Liver (tissue), 3 donors: ENCODE data around the gene ALK.

Experiments
- FOXA1 ChIP-seq: IDR thresholded peaks from 2 replicates; pipeline ENCODE4 v1.6.1; 2016; ENCODE audit warnings: antibody characterized with exemption
- REST ChIP-seq: IDR thresholded peaks from 2 replicates; pipeline ENCODE4 v1.6.1; 2016; ENCODE audit warnings: antibody characterized with exemption, mild to moderate bottlenecking
- SP1 ChIP-seq: IDR thresholded peaks from 2 replicates; pipeline ENCODE4 v1.6.1; 2018; ENCODE audit warnings: antibody characterized with exemption, mild to moderate bottlenecking
- TAF1 ChIP-seq: conservative IDR thresholded peaks from 2 replicates; pipeline ENCODE4 v1.6.1; 2016; ENCODE audit warnings: antibody characterized with exemption, mild to moderate bottlenecking
- TF ChIP-seq, protein P1 (sequence below): fragments of 150-350 bp; IDR thresholded peaks from 2 replicates; pipeline ENCODE4 v1.5.1; 2017; ENCODE audit warnings: improper control_type of control experiment, low read depth, low read length; ENCODE audit not compliant: missing input control
- TF ChIP-seq, protein P2 (sequence below): IDR thresholded peaks from 2 replicates; pipeline ENCODE4 v1.6.1; 2016; ENCODE audit warnings: antibody characterized with exemption
- TF ChIP-seq, protein P3 (sequence below): IDR thresholded peaks from 2 replicates; pipeline ENCODE4 v1.6.1; 2016; ENCODE audit warnings: antibody characterized with exemption
- donor health status: healthy.
- donor health status: healthy.

GRCh38 chr2:29224693-29225551 lies 696.5 kb downstream of the ALK start:
- TF ChIP-seq SP1 (no peak), TAF1 (no peak), REST (no peak), FOXA1 (no peak)
- TF ChIP-seq, protein P1, sequence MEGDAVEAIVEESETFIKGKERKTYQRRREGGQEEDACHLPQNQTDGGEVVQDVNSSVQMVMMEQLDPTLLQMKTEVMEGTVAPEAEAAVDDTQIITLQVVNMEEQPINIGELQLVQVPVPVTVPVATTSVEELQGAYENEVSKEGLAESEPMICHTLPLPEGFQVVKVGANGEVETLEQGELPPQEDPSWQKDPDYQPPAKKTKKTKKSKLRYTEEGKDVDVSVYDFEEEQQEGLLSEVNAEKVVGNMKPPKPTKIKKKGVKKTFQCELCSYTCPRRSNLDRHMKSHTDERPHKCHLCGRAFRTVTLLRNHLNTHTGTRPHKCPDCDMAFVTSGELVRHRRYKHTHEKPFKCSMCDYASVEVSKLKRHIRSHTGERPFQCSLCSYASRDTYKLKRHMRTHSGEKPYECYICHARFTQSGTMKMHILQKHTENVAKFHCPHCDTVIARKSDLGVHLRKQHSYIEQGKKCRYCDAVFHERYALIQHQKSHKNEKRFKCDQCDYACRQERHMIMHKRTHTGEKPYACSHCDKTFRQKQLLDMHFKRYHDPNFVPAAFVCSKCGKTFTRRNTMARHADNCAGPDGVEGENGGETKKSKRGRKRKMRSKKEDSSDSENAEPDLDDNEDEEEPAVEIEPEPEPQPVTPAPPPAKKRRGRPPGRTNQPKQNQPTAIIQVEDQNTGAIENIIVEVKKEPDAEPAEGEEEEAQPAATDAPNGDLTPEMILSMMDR = no peak
- TF ChIP-seq, protein P2, sequence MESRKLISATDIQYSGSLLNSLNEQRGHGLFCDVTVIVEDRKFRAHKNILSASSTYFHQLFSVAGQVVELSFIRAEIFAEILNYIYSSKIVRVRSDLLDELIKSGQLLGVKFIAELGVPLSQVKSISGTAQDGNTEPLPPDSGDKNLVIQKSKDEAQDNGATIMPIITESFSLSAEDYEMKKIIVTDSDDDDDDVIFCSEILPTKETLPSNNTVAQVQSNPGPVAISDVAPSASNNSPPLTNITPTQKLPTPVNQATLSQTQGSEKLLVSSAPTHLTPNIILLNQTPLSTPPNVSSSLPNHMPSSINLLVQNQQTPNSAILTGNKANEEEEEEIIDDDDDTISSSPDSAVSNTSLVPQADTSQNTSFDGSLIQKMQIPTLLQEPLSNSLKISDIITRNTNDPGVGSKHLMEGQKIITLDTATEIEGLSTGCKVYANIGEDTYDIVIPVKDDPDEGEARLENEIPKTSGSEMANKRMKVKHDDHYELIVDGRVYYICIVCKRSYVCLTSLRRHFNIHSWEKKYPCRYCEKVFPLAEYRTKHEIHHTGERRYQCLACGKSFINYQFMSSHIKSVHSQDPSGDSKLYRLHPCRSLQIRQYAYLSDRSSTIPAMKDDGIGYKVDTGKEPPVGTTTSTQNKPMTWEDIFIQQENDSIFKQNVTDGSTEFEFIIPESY = no peak
- TF ChIP-seq, protein P3, sequence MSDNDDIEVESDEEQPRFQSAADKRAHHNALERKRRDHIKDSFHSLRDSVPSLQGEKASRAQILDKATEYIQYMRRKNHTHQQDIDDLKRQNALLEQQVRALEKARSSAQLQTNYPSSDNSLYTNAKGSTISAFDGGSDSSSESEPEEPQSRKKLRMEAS = no peak
